Activated CD4-positive, CD25-positive, alpha-beta regulatory T cell (primary cell): ENCODE data around the gene SEL1L.
"Not testable (repeated sequence)": the region's sequence is repeated elsewhere in the genome, so short reads cannot be mapped to it uniquely, and the experiment has no call there.

Experiments used
- DNase-seq, 4 experiments: peaks; one replicate each; lab custom pipeline; 2025; lab: John Stamatoyannopoulos, UW

The SEL1L gene

GRCh38 chr14:81446279-81447007 lies 87.2 kb downstream of the SEL1L start:
- DNase-seq: no peak

GRCh38 chr14:81441626-81442134 lies 92.0 kb downstream of the SEL1L start:
- no peak for DNase-seq

GRCh38 chr14:81440041-81440440 lies 93.6 kb downstream of the SEL1L start:
- no peak for DNase-seq

- no peak for DNase-seq
Observed at GRCh38 chr14:81437244-81437643, 96.4 kb downstream of the SEL1L start.

- DNase-seq: peak in 1 of 4 experiments; percentile 3
Observed at GRCh38 chr14:81436296-81437138, 97.1 kb downstream of the SEL1L start.

GRCh38 chr14:81435391-81436295 lies 98.0 kb downstream of the SEL1L start:
- DNase-seq: no peak

- no peak for DNase-seq
Observed at GRCh38 chr14:81435048-81435390, 98.6 kb downstream of the SEL1L start.

GRCh38 chr14:81434230-81434629 lies 99.4 kb downstream of the SEL1L start:
- DNase-seq: no peak

GRCh38 chr14:81433378-81433777 lies 100.3 kb downstream of the SEL1L start:
- no peak for DNase-seq

- DNase-seq: no peak
Observed at GRCh38 chr14:81432219-81432661, 101.4 kb downstream of the SEL1L start.

- DNase-seq: no peak
Observed at GRCh38 chr14:81430235-81430634, 103.4 kb downstream of the SEL1L start.

- DNase-seq: not testable (repeated sequence)
Observed at GRCh38 chr14:81429749-81430148, 103.9 kb downstream of the SEL1L start.

GRCh38 chr14:81429028-81429427 lies 104.6 kb downstream of the SEL1L start:
- no peak for DNase-seq

- DNase-seq: no peak
Observed at GRCh38 chr14:81427348-81428058, 106.2 kb downstream of the SEL1L start.

- no peak for DNase-seq
Observed at GRCh38 chr14:81423504-81423903, 110.1 kb downstream of the SEL1L start.
